WI38 (cell line): ENCODE results near the gene SYPL1.

Source experiments
- H3K4me3 ChIP-seq: 2 replicates; pipeline ENCODE4 v1.5.1; 2011; ENCODE audit warnings: low read depth, mild to moderate bottlenecking, control low read depth, low read length
- CTCF ChIP-seq: IDR thresholded peaks from 2 replicates; pipeline ENCODE4 v1.5.1; 2012; ENCODE audit warnings: low read depth, mild to moderate bottlenecking, control low read depth, low read length

SYPL1 gene

DNA sequence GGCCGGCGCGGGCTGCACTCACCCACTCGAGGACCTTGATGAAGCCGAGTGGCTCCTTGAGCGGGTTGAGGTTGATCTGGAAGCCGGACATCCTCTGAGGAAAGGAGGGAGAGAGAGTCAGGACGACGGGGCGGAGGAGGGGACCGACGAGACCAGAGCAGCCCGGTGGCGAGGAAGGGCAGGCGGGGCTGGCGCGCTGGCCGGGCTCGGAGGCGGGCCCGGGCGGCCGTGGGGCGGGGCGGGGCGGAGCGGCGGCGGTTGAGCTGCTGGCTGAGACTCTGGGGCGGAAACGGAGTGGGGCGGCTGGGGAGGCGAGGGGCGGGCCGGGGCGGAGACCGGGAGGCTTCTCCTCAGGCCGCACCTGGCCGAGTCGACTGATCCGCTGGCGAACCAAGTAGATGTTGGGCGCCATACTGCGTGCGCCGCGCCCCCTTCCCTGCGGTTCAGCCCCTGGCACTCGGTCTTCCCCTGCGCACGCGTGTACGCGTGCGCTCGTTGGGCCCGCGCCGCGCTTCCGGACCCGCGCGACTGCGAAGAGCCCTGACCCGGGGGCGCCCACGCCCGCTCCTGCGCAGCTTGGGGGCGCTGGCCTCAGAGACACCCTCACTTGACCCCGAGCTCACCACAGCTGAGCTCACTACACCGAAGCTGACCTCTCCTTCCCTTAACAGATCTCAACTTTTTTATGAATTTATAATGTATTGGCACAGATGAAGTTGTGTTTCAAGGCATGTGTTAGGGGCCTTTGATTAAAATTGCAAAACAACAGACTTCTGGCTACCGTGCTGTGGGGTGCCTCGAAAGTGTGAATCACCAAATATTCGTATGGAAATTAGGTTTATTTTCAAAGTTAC, at the start of gene SYPL1:
Gene SYPL1 (minus strand): TSS at position 195 of the 854 bp plus-strand sequence. CDS start 104 bp downstream, at position 91.
- no peak for TF ChIP-seq CTCF

GRCh38 chr7:106155027-106155426, 42.9 kb upstream of the SYPL1 start:
- H3K4me3 ChIP-seq: no peak overlapping the region

More for the DNA sequence above, at the start of gene SYPL1:
- peak within 1 kb of the TSS; percentile 69 for H3K4me3 ChIP-seq

GRCh38 chr7:106153891-106154449, 41.9 kb upstream of the SYPL1 start:
- H3K4me3 ChIP-seq: no peak overlapping the region
- TF ChIP-seq CTCF: peak; percentile 89

More at GRCh38 chr7:106155027-106155426, 42.9 kb upstream of the SYPL1 start:
- TF ChIP-seq CTCF: no peak

GRCh38 chr7:106152313-106152665, 40.2 kb upstream of the SYPL1 start:
- H3K4me3 ChIP-seq: no peak overlapping the region
- no peak for TF ChIP-seq CTCF

DNA sequence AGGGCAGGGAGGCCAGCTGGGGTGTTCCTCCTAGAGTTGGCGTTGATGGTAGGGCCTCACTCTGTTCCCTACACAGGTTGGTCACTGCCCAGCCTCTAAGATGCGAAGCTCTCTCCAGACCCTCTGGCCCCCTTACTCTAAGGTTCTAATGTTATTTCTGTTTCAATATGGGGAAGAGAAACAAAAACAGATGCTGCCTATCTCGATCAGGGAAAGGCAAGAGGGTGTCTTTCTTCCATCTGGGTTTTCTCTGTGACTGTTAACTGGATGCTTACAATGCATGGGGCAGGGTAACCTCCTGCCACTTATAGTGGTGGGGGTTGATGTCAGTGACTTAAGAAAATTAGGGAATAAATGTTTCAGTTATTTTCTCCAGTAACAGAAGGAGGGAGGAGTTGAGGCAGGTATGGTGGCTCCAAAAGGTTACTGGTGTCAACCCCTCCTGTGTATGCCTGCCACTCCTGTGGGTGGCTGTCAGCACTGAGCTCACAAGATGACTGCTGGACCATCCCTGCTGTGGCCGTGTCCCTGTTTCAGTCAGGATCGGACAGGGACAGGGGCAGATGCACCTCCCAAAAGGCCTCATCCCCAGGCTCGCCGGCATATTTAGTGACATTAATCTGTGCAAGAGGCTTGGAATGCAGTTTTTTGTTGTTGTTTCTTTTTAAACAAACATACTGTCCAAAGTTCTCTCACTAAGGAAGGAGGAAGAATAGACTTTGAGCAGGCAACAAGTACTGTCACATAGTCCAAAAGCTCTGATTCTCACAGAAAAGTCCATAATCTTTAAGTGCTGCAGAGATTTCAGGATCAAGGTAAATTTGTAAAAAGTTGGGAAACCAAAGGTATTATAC, 39.6 kb upstream of the SYPL1 start:
- TF ChIP-seq CTCF: no peak
- H3K4me3 ChIP-seq: no peak overlapping the region

- TF ChIP-seq CTCF: no peak
- H3K4me3 ChIP-seq: no peak overlapping the region
Observed at GRCh38 chr7:106143711-106144337, 31.7 kb upstream of the SYPL1 start.
